ENCODE results near the gene ZNF789. TPM values are rescaled to one million over a fixed set of nuclear protein-coding genes. Genes with fewer than 3 reads are reported as not detected.

Gene ZNF789
- total and polyA plus RNA-seq, 2 of the 13 experiments (the other 11 are each of a cell fraction or from before 2014, with no cell fraction given): 19.8 to 25.1 TPM

DNA sequence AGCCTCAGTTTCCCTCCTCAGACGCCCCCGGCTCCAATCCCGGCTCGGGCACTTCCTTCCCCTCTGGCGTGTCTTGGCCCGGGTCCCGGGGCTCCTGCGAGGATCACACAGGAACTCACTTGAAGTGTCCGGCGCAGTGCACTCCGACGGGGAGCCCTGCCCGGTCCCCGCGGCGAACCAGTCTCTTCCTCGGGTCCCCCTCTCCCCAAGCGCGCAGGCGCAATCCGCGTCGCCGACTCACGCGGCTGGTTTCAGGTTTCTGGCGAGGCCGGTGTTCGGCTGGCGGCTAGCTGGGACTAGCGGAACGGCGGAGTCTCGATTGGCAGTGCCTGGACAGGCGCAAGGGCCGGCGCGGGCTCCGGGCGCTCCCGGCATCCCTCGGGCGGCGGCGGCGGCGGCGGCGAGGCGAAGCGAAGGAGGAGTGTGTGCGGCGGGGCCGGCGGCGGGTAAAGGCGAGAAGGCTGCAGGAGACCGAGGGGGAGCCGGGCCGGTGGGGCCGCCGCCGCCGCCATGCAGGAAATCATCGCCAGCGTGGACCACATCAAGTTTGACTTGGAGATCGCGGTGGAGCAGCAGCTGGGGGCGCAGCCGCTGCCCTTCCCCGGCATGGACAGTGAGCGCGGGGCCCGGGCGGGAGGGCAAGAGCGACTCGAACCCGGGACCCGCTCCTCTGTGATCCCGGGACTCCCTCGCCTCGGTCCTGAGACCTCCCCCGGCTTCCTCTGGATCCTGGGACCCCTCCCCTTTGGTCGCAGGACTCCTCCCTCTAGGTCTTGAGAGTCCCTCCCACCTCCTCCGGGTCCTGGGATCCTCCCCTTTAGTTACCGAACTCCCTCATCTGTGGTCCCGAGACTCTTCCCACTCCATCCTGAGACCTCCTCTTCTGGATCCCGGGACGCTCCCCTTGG, 33.9 kb upstream of the ZNF789 start, which contains the start of the genes CPSF4 and PTCD1 (continued):
- TF ChIP-seq SP2 (CRISPR knock-in tag; IDR thresholded peaks at IDR 0.05) (no peak; the same call in none of the 2 replicates), HMGA1 (CRISPR knock-in tag; conservative IDR thresholded peaks at IDR 0.05) (no peak), MXD4 (CRISPR knock-in tag; IDR thresholded peaks at IDR 0.05) (peak; percentile 95), HOXD1 (CRISPR knock-in tag; IDR thresholded peaks at IDR 0.05) (no peak), PREB (CRISPR knock-in tag; IDR thresholded peaks at IDR 0.05) (no peak), HOXA3 (CRISPR knock-in tag; IDR thresholded peaks at IDR 0.05) (peak; percentile 88), HCFC1 (IDR thresholded peaks at IDR 0.05; ENCODE audit: low read depth, low read length) (peak; percentile 68), ZNF143 (CRISPR knock-in tag; IDR thresholded peaks at IDR 0.05) (peak; percentile 90), ZFP36L1 (CRISPR knock-in tag; IDR thresholded peaks at IDR 0.05) (0 out of 2 replicates have a peak, but pooled peaks have one; percentile 27), RFXANK (CRISPR knock-in tag; IDR thresholded peaks at IDR 0.05) (peak; percentile 54; the same call in 1 of the 2 replicates), KLF6 (CRISPR knock-in tag; IDR thresholded peaks at IDR 0.05) (peak; percentile 90; the same call in 1 of the 2 replicates), FOXJ3 (CRISPR knock-in tag; IDR thresholded peaks at IDR 0.05; ENCODE audit: borderline replicate concordance) (no peak), THAP9 (CRISPR knock-in tag; IDR thresholded peaks at IDR 0.05; ENCODE audit: borderline replicate concordance) (0 out of 2 replicates have a peak, but pooled peaks have one; percentile 40), MIXL1 (CRISPR knock-in tag; IDR thresholded peaks at IDR 0.05) (peak; percentile 66; the same call in 1 of the 2 replicates), ZNF879 (CRISPR knock-in tag; IDR thresholded peaks at IDR 0.05) (no peak; the same call in 1 of the 2 replicates), TEF (CRISPR knock-in tag; IDR thresholded peaks at IDR 0.05) (no peak), CSRNP2 (CRISPR knock-in tag; conservative IDR thresholded peaks at IDR 0.05; ENCODE audit: low read depth) (no peak), MTERF4 (CRISPR knock-in tag; IDR thresholded peaks at IDR 0.05) (peak; percentile 63; the same call in 1 of the 2 replicates), CAMTA2 (CRISPR knock-in tag; IDR thresholded peaks at IDR 0.05; ENCODE audit: borderline replicate concordance) (peak; percentile 25), ZNF768 (CRISPR knock-in tag; IDR thresholded peaks at IDR 0.05) (no peak)
- TF ChIP-seq, protein P1, sequence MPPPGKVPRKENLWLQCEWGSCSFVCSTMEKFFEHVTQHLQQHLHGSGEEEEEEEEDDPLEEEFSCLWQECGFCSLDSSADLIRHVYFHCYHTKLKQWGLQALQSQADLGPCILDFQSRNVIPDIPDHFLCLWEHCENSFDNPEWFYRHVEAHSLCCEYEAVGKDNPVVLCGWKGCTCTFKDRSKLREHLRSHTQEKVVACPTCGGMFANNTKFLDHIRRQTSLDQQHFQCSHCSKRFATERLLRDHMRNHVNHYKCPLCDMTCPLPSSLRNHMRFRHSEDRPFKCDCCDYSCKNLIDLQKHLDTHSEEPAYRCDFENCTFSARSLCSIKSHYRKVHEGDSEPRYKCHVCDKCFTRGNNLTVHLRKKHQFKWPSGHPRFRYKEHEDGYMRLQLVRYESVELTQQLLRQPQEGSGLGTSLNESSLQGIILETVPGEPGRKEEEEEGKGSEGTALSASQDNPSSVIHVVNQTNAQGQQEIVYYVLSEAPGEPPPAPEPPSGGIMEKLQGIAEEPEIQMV (CRISPR knock-in tag; IDR thresholded peaks at IDR 0.05; ENCODE audit: low read depth): no peak

Data from HepG2 (cell line).